GM19328 (cell line): ENCODE results near the gene NAT14.

Source experiments
- ATAC-seq: cut with Tn5 transposase; IDR thresholded peaks from one replicate; pipeline ENCODE4 v1.9.1; 2021; ENCODE audit warnings: mild to moderate bottlenecking, moderate library complexity; ENCODE audit not compliant: unreplicated experiment

Gene NAT14

GRCh38 chr19:55452749-55453346, 32.1 kb upstream of the NAT14 start:
- ATAC-seq: no peak

GRCh38 chr19:55453511-55454260, 31.3 kb upstream of the NAT14 start:
- no peak for ATAC-seq

GRCh38 chr19:55454787-55455243, 30.2 kb upstream of the NAT14 start:
- ATAC-seq: no peak

- no peak for ATAC-seq
Observed at GRCh38 chr19:55455576-55456235, 29.3 kb upstream of the NAT14 start.

GRCh38 chr19:55456347-55456746, 28.6 kb upstream of the NAT14 start:
- ATAC-seq: no peak

- no peak for ATAC-seq
Observed at GRCh38 chr19:55457683-55458457, 27.1 kb upstream of the NAT14 start.

- no peak for ATAC-seq
Observed at GRCh38 chr19:55459551-55459949, 25.4 kb upstream of the NAT14 start.

GRCh38 chr19:55459950-55460657, 24.9 kb upstream of the NAT14 start:
- no peak for ATAC-seq

GRCh38 chr19:55460670-55461258, 24.2 kb upstream of the NAT14 start:
- no peak for ATAC-seq

- peak; percentile 90 for ATAC-seq
Observed at GRCh38 chr19:55461259-55461973, 23.6 kb upstream of the NAT14 start, which contains the start of gene ISOC2. TSS of gene ISOC2 (minus strand) at chr19:55461642. CDS start at chr19:55456486, 5,156 bp downstream.

GRCh38 chr19:55461974-55462626, 22.9 kb upstream of the NAT14 start:
- ATAC-seq: no peak

GRCh38 chr19:55462722-55463121, 22.3 kb upstream of the NAT14 start:
- ATAC-seq: no peak

GRCh38 chr19:55463583-55464031, 21.4 kb upstream of the NAT14 start:
- ATAC-seq: no peak

- no peak for ATAC-seq
Observed at GRCh38 chr19:55464039-55464661, 20.8 kb upstream of the NAT14 start.

GRCh38 chr19:55464662-55465054, 20.3 kb upstream of the NAT14 start, which contains the start of gene C19orf85:
TSS of gene C19orf85 (minus strand) at chr19:55464751. CDS start at chr19:55464554, 197 bp downstream.
- no peak for ATAC-seq

- ATAC-seq: no peak
Observed at GRCh38 chr19:55465460-55466240, 19.3 kb upstream of the NAT14 start.

- no peak for ATAC-seq
Observed at GRCh38 chr19:55466241-55466614, 18.8 kb upstream of the NAT14 start.
